Prostate gland (tissue), 2 donors: ENCODE results near the gene CARD19. TPM values are rescaled to one million over a fixed set of nuclear protein-coding genes. Genes with fewer than 3 reads are reported as not detected.

ENCODE experiments used
- DNase-seq: peaks from one replicate; pipeline ENCODE4 v3.0.0-alpha.2; 2019; ENCODE audit warnings: low spot score
- H3K27ac ChIP-seq, 2 donors: fragments of 200-600 bp; sonication (generic); 2 replicates each; pipeline ENCODE4 v1.5.1; 2017 to 2019
- H3K27me3 ChIP-seq: fragments of 200-600 bp; sonication (generic); replicated peaks from 2 replicates; pipeline ENCODE4 v1.5.1; 2019; ENCODE audit not compliant: insufficient read depth
- H3K36me3 ChIP-seq, 2 donors: fragments of 200-600 bp; sonication (generic); 1 replicate in 1 of 2; 2 replicates in 1 of 2; pipeline versions ENCODE4 v1.5.1 to v1.8.1; 2017 to 2019
- H3K4me1 ChIP-seq: fragments of 200-600 bp; sonication (generic); replicated peaks from 2 replicates; pipeline ENCODE4 v1.5.1; 2019
- H3K4me3 ChIP-seq, 2 donors: fragments of 200-600 bp; sonication (generic); 2 replicates each; pipeline ENCODE4 v1.5.1; 2017 to 2019
- H3K9me3 ChIP-seq: fragments of 200-600 bp; sonication (generic); 2 replicates; pipeline ENCODE4 v1.5.1; 2017
- CTCF ChIP-seq, 4 experiments: fragments of 200-600 bp in 2 of 4; fragments of 450-650 bp in 2 of 4; sonication (generic) in 2 of 4; IDR thresholded peaks; 1 replicate in 3 of 4; 2 replicates in 1 of 4; pipeline ENCODE4 v1.5.1; 2016 to 2019; ENCODE audit warnings: antibody characterized with exemption in 4 of 4, mild to moderate bottlenecking in 2 of 4, moderate library complexity in 2 of 4
- POLR2A ChIP-seq: fragments of 450-650 bp; IDR thresholded peaks from one replicate; pipeline ENCODE4 v1.6.1; 2016; ENCODE audit warnings: antibody characterized with exemption, mild to moderate bottlenecking
- POLR2AphosphoS5 ChIP-seq: sonication (generic); formaldehyde crosslinking; IDR thresholded peaks from one replicate; pipeline ENCODE4 v1.6.1; 2017; ENCODE audit warnings: antibody characterized with exemption
- WGBS: methylation state at CpG from one replicate; pipeline ENCODE4 v1.1.5; 2018; 5-methylcytosine and 5-hydroxymethylcytosine counted together
- intact Hi-C: fragments of 100-400 bp; cut with DNase I; formaldehyde crosslinking; loops from one replicate; pipeline ENCODE4 v1.14.2; 2022
- total RNA-seq, 2 donors: library from RNA; depleted of rRNA; stranded (reverse); fragments of >200 nt; gene quantifications; one replicate each; pipeline ENCODE4 v1.1.0, GENCODE V29; 2016

The CARD19 gene
- total RNA-seq, 2 donors from 2014 or later, result 41.9 to 111 TPM

DNA sequence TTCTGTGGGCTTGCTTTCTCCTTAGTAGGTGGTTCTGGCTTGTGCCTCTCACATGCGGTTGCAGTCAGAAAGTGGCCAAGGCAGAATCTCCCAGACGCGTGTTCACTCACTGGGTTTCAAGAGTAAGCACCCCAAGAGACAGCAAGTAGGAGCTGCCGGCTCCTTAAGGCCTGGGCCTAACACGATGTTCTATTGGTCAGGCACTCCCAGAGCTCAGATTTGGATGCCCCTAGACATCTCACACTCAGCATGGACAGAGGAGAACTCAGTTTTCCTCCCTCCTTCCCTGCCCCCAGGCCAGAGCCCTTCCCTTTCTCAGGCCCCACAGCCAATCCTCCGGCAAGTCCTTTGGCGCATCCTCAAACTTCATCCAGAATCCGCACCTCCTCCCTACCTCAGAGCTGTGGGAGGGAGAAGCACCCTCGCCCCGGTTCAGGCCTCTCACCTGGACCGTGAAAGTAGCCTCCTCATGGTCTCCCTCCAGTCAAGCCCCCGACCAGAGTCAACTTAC is 6.5 kb upstream of the CARD19 start:
- 82% methylated on average over 12 of the region's 12 CpGs for WGBS
- intact Hi-C loops, result no loop called here

GRCh38 chr9:93090091-93090655 is 5.8 kb upstream of the CARD19 start:
- H3K27me3 ChIP-seq, result no peaks in the 10 kb centered on the region
- no peak overlapping the region for H3K4me3 ChIP-seq
- H3K27ac ChIP-seq, result no peak overlapping the region
- no peak for DNase-seq
- H3K36me3 ChIP-seq, result no peaks in the 10 kb centered on the region
- no peaks in the 10 kb centered on the region for H3K4me1 ChIP-seq
- WGBS, result 77% methylated on average over 8 of the region's 8 CpGs
- intact Hi-C loops, result loop anchor here (10.0 kb wide), 2 partner anchors 85 to 475 kb away; no protein-coding TSS in a partner anchor
- H3K9me3 ChIP-seq, result no peaks in the 10 kb centered on the region
- TF ChIP-seq POLR2AphosphoS5 (no peak), POLR2A (no peak), CTCF (IDR thresholded peaks at IDR 0.05) (no peak)

More for the DNA sequence above, 6.5 kb upstream of the CARD19 start:
- H3K36me3 ChIP-seq, result no peaks in the 10 kb centered on the region
- no peaks in the 10 kb centered on the region for H3K9me3 ChIP-seq
- DNase-seq, result no peak
- TF ChIP-seq POLR2AphosphoS5, result no peak
- TF ChIP-seq POLR2A, result no peak
- TF ChIP-seq CTCF (IDR thresholded peaks at IDR 0.05), result no peak
- H3K4me3 ChIP-seq, result no peak overlapping the region
- no peaks in the 10 kb centered on the region for H3K4me1 ChIP-seq
- H3K27ac ChIP-seq, result no peak overlapping the region
- H3K27me3 ChIP-seq, result no peaks in the 10 kb centered on the region

- H3K27me3 ChIP-seq, result no peaks in the 10 kb centered on the region
- H3K27ac ChIP-seq, result no peak overlapping the region
- H3K4me1 ChIP-seq, result no peaks in the 10 kb centered on the region
- no peak overlapping the region for H3K4me3 ChIP-seq
- intact Hi-C loops, result loop anchor here (10.0 kb wide), 2 partner anchors 86 to 474 kb away; no protein-coding TSS in a partner anchor
- WGBS, result 83% methylated on average over 4 of the region's 4 CpGs
- H3K9me3 ChIP-seq, result no peaks in the 10 kb centered on the region
- H3K36me3 ChIP-seq, result no peaks in the 10 kb centered on the region
- no peak for TF ChIP-seq POLR2AphosphoS5
- no peak for TF ChIP-seq CTCF (IDR thresholded peaks at IDR 0.05)
- TF ChIP-seq POLR2A, result no peak
- no peak for DNase-seq
These were observed 5.0 kb upstream of the CARD19 start for GRCh38 chr9:93091056-93091452.

- H3K27me3 ChIP-seq, result no peaks in the 10 kb centered on the region
- H3K4me1 ChIP-seq, result no peaks in the 10 kb centered on the region
- TF ChIP-seq POLR2A (no peak), POLR2AphosphoS5 (no peak)
- no peaks in the 10 kb centered on the region for H3K36me3 ChIP-seq
- no peak for DNase-seq
- no peaks in the 10 kb centered on the region for H3K9me3 ChIP-seq
- no peak overlapping the region for H3K27ac ChIP-seq
- intact Hi-C loops, result loop anchor here (10.0 kb wide), 2 partner anchors 87 to 473 kb away; no protein-coding TSS in a partner anchor
- 92% methylated on average over 3 of the region's 3 CpGs for WGBS
- H3K4me3 ChIP-seq, result no peak overlapping the region
These were observed 4.5 kb upstream of the CARD19 start for GRCh38 chr9:93091453-93092081.

GRCh38 chr9:93092251-93092991 is 3.6 kb upstream of the CARD19 start:
- intact Hi-C loops, result loop anchor here (10.0 kb wide), 2 partner anchors 88 to 472 kb away; no protein-coding TSS in a partner anchor
- Histone ChIP-seq H3K4me3 (no peak overlapping the region), H3K9me3 (no peaks in the 10 kb centered on the region), H3K36me3 (no peaks in the 10 kb centered on the region), H3K27me3 (no peaks in the 10 kb centered on the region), H3K4me1 (no peaks in the 10 kb centered on the region), H3K27ac (no peak overlapping the region)
- TF ChIP-seq POLR2AphosphoS5 (no peak), CTCF (IDR thresholded peaks at IDR 0.05) (no peak), POLR2A (no peak)
- DNase-seq, result no peak
- 91% methylated on average over 7 of the region's 7 CpGs for WGBS
